Colonic mucosa (tissue), 4 donors: ENCODE measurements around the gene PDZRN3. TPM values are rescaled to one million over a fixed set of nuclear protein-coding genes. Genes with fewer than 3 reads are reported as not detected.

ENCODE experiments used
- DNase-seq: peaks from one replicate; pipeline ENCODE4 v3.0.0-alpha.2; 2020
- H3K27ac ChIP-seq: fragments of 200-600 bp; one replicate; pipeline ENCODE4 v1.8.0; 2021
- H3K27me3 ChIP-seq: fragments of 200-600 bp; one replicate; pipeline ENCODE4 v1.8.0; 2021
- H3K36me3 ChIP-seq: fragments of 200-600 bp; one replicate; pipeline ENCODE4 v1.8.0; 2021
- H3K4me1 ChIP-seq: fragments of 200-600 bp; one replicate; pipeline ENCODE4 v1.8.0; 2021; ENCODE audit warnings: mild to moderate bottlenecking
- H3K4me3 ChIP-seq: fragments of 200-600 bp; one replicate; pipeline ENCODE4 v1.8.0; 2021
- H3K9ac ChIP-seq, 2 donors: one replicate each; pipeline ENCODE4 v1.7.0; 2013; ENCODE audit warnings: control low read depth in 2 of 2, low read depth in 2 of 2, low read length in 2 of 2
- H3K9me3 ChIP-seq: fragments of 200-600 bp; one replicate; pipeline ENCODE4 v1.8.0; 2021
- CTCF ChIP-seq: fragments of 200-600 bp; IDR thresholded peaks from one replicate; pipeline ENCODE4 v1.8.0; 2022; ENCODE audit warnings: antibody characterized with exemption, mild to moderate bottlenecking
- intact Hi-C: fragments of 100-400 bp; cut with DNase I; formaldehyde crosslinking; loops from one replicate; pipeline ENCODE4 v1.14.1; 2022
- total RNA-seq, 2 donors: library from RNA; stranded (reverse); fragmentation: NEBNext Ultra II Directional in 1 of 2; extraction: Animal tissue kit (Norgen Biotek cat#: 25700) in 1 of 2; gene quantifications; one replicate each; pipeline ENCODE4 v1.2.1, GENCODE V29; 2021
- donor health status: healthy.
- donor health status: DM: no; HTN: no; CAD: no.
- donor health status: DM: no; HTN: no; CAD: no.

Gene PDZRN3
- total RNA-seq, 2 donors from 2014 or later, result 13.6 to 19.1 TPM

- H3K9me3 ChIP-seq, result no peaks in the 10 kb centered on the region
- no peak overlapping the region for H3K4me3 ChIP-seq
- intact Hi-C loops, result no loop called here
- no peak for DNase-seq
- no peaks in the 10 kb centered on the region for H3K36me3 ChIP-seq
- no peak for TF ChIP-seq CTCF
- H3K27me3 ChIP-seq, result no peaks in the 10 kb centered on the region
- no peaks in the 10 kb centered on the region for H3K4me1 ChIP-seq
- no peak overlapping the region for H3K27ac ChIP-seq
- no peak overlapping the region for H3K9ac ChIP-seq
Measured at GRCh38 chr3:73597476-73597875, 27.3 kb downstream of the PDZRN3 start.

GRCh38 chr3:73592154-73593144, 32.3 kb downstream of the PDZRN3 start:
- Histone ChIP-seq H3K9me3 (no peaks in the 10 kb centered on the region), H3K36me3 (no peaks in the 10 kb centered on the region), H3K4me3 (no peak overlapping the region), H3K4me1 (no peaks in the 10 kb centered on the region), H3K9ac (no peak overlapping the region), H3K27ac (no peak overlapping the region), H3K27me3 (no peaks in the 10 kb centered on the region)
- no peak for DNase-seq
- intact Hi-C loops, result no loop called here
- TF ChIP-seq CTCF, result no peak

GRCh38 chr3:73591286-73591800, 33.4 kb downstream of the PDZRN3 start:
- no peaks in the 10 kb centered on the region for H3K27me3 ChIP-seq
- no peak for DNase-seq
- intact Hi-C loops, result no loop called here
- H3K9me3 ChIP-seq, result no peaks in the 10 kb centered on the region
- no peak for TF ChIP-seq CTCF
- H3K36me3 ChIP-seq, result no peaks in the 10 kb centered on the region
- H3K9ac ChIP-seq, result no peak overlapping the region
- H3K4me1 ChIP-seq, result no peaks in the 10 kb centered on the region
- H3K27ac ChIP-seq, result no peak overlapping the region
- no peak overlapping the region for H3K4me3 ChIP-seq

GRCh38 chr3:73586628-73587027, 38.1 kb downstream of the PDZRN3 start:
- intact Hi-C loops, result no loop called here
- Histone ChIP-seq H3K4me3 (no peak overlapping the region), H3K27ac (no peak overlapping the region), H3K27me3 (no peaks in the 10 kb centered on the region), H3K36me3 (no peaks in the 10 kb centered on the region), H3K9me3 (no peaks in the 10 kb centered on the region), H3K9ac (no peak overlapping the region), H3K4me1 (no peaks in the 10 kb centered on the region)
- TF ChIP-seq CTCF, result no peak
- DNase-seq, result no peak

GRCh38 chr3:73586190-73586589, 38.6 kb downstream of the PDZRN3 start:
- no peaks in the 10 kb centered on the region for H3K36me3 ChIP-seq
- no peak overlapping the region for H3K9ac ChIP-seq
- no peak for TF ChIP-seq CTCF
- H3K9me3 ChIP-seq, result no peaks in the 10 kb centered on the region
- no peak overlapping the region for H3K4me3 ChIP-seq
- DNase-seq, result no peak
- H3K27me3 ChIP-seq, result no peaks in the 10 kb centered on the region
- H3K4me1 ChIP-seq, result no peaks in the 10 kb centered on the region
- no peak overlapping the region for H3K27ac ChIP-seq
- intact Hi-C loops, result no loop called here
